GM23338 (cell line): Measurements from ENCODE around the gene EIF4EBP3. TPM values are rescaled to one million over a fixed set of nuclear protein-coding genes. Genes with fewer than 3 reads are reported as not detected.

Experiments used
- ATAC-seq: fragments of 200-7000 bp; cut with Tn5 transposase; 3 replicates; pipeline ENCODE4 v1.9.1; 2020
- DNase-seq: peaks from one replicate; pipeline ENCODE4 v3.0.0-alpha.2; 2015; ENCODE audit warnings: low spot score
- H2AFZ ChIP-seq: fragments of 200-600 bp; sonication (generic); 2 replicates; pipeline ENCODE4 v1.8.0; 2016; ENCODE audit warnings: antibody characterized with exemption, mild to moderate bottlenecking, moderate library complexity
- H3F3A ChIP-seq: fragments of 200-600 bp; sonication (generic); replicated peaks from 2 replicates; pipeline ENCODE4 v1.8.0; 2017; ENCODE audit warnings: antibody characterized with exemption, mixed run types, low read depth
- H3K27ac ChIP-seq: fragments of 200-600 bp; sonication (generic); 2 replicates; pipeline ENCODE4 v1.6.1; 2016; ENCODE audit warnings: low read depth
- H3K27me3 ChIP-seq: fragments of 200-600 bp; sonication (generic); 2 replicates; pipeline ENCODE4 v1.8.0; 2016; ENCODE audit warnings: mild to moderate bottlenecking, mixed run types, moderate library complexity; ENCODE audit not compliant: insufficient read depth
- H3K36me3 ChIP-seq: fragments of 200-600 bp; sonication (generic); 2 replicates; pipeline ENCODE4 v1.8.0; 2016; ENCODE audit warnings: mild to moderate bottlenecking; ENCODE audit not compliant: insufficient read depth
- H3K4me1 ChIP-seq: fragments of 200-600 bp; sonication (generic); 2 replicates; pipeline ENCODE4 v1.8.0; 2016; ENCODE audit warnings: mild to moderate bottlenecking, moderate library complexity; ENCODE audit not compliant: insufficient read depth
- H3K4me2 ChIP-seq: fragments of 200-600 bp; sonication (generic); 2 replicates; pipeline ENCODE4 v1.7.1; 2017; ENCODE audit warnings: mixed run types
- H3K4me3 ChIP-seq: fragments of 200-600 bp; sonication (generic); 2 replicates; pipeline ENCODE4 v1.6.1; 2016; ENCODE audit warnings: mixed run types
- H3K79me2 ChIP-seq: fragments of 200-600 bp; sonication (generic); replicated peaks from 2 replicates; pipeline ENCODE4 v1.8.0; 2017; ENCODE audit warnings: mild to moderate bottlenecking; ENCODE audit not compliant: insufficient read depth
- H3K9me2 ChIP-seq: fragments of 200-600 bp; sonication (generic); 2 replicates; pipeline ENCODE4 v1.8.0; 2017; ENCODE audit not compliant: insufficient read depth
- H4K20me1 ChIP-seq: fragments of 200-600 bp; sonication (generic); replicated peaks from 2 replicates; pipeline ENCODE4 v1.8.0; 2017; ENCODE audit warnings: mild to moderate bottlenecking; ENCODE audit not compliant: insufficient read depth
- H3K27ac Mint-ChIP-seq: 2 replicates; pipeline ENCODE4 v1.8.0; 2020; ENCODE audit warnings: inconsistent platforms, mild to moderate bottlenecking, moderate library complexity, mixed read lengths
- H3K27me3 Mint-ChIP-seq: 3 replicates; pipeline ENCODE4 v1.8.0; 2022; ENCODE audit warnings: low read depth, mild to moderate bottlenecking, moderate library complexity, mixed read lengths, inconsistent platforms; ENCODE audit not compliant: insufficient read depth, poor library complexity
- H3K36me3 Mint-ChIP-seq: 3 replicates; pipeline ENCODE4 v1.8.0; 2021; ENCODE audit warnings: low read depth, mild to moderate bottlenecking, inconsistent platforms, moderate library complexity, mixed read lengths
- H3K4me1 Mint-ChIP-seq: 3 replicates; pipeline ENCODE4 v1.8.0; 2020; ENCODE audit warnings: mild to moderate bottlenecking, inconsistent platforms, mixed read lengths
- H3K4me3 Mint-ChIP-seq: 3 replicates; pipeline ENCODE4 v1.8.0; 2021; ENCODE audit warnings: moderate library complexity, mild to moderate bottlenecking, inconsistent platforms, mixed read lengths
- H3K9me3 Mint-ChIP-seq: 3 replicates; pipeline ENCODE4 v1.8.0; 2020; ENCODE audit warnings: moderate library complexity, mild to moderate bottlenecking, inconsistent platforms, mixed read lengths
- CREB1 ChIP-seq: fragments of 250-450 bp; sonication (Bioruptor Pico); IDR thresholded peaks from 2 replicates; pipeline ENCODE4 v1.5.0; 2020; ENCODE audit warnings: low read depth, mild to moderate bottlenecking, moderate library complexity
- EZH2phosphoT487 ChIP-seq: fragments of 200-600 bp; sonication (generic); IDR thresholded peaks from one replicate; pipeline ENCODE4 v1.8.1; 2018; ENCODE audit warnings: antibody characterized with exemption; ENCODE audit not compliant: unreplicated experiment
- JUNB ChIP-seq: IDR thresholded peaks from one replicate; pipeline ENCODE4 v1.6.1; 2016; ENCODE audit warnings: antibody characterized with exemption; ENCODE audit not compliant: unreplicated experiment
- NANOG ChIP-seq: IDR thresholded peaks from 2 replicates; pipeline ENCODE4 v1.6.1; 2016; ENCODE audit warnings: antibody characterized with exemption, borderline replicate concordance
- STAT1 ChIP-seq: IDR thresholded peaks from one replicate; pipeline ENCODE4 v1.6.1; 2016; ENCODE audit warnings: antibody characterized with exemption; ENCODE audit not compliant: unreplicated experiment
- ZNF114 ChIP-seq: fragments of 250-450 bp; sonication (Bioruptor Pico); IDR thresholded peaks from 2 replicates; pipeline ENCODE4 v1.5.0; 2020; ENCODE audit warnings: mild to moderate bottlenecking, moderate library complexity
- polyA plus RNA-seq: library from polyadenylated mRNA; unstranded; fragments of >200 nt; fragmentation: Nextera tagmentation; extraction: Ambion mirVana; gene quantifications from 2 replicates; pipeline ENCODE4 v1.2.1, GENCODE V29; 2016
- total RNA-seq: library from RNA; depleted of rRNA; stranded (reverse); fragments of >200 nt; shearing (Covaris generic); gene quantifications from 2 replicates; pipeline ENCODE4 v1.2.3, GENCODE V29; 2014
- TF ChIP-seq, protein P1 (sequence below): IDR thresholded peaks from 2 replicates; pipeline ENCODE4 v1.6.1; 2016; ENCODE audit warnings: antibody characterized with exemption
- TF ChIP-seq, protein P2 (sequence below), 2 experiments: fragments of 200-600 bp in 1 of 2; sonication (generic) in 1 of 2; conservative IDR thresholded peaks; 2 replicates each; pipeline versions ENCODE4 v1.5.1 to v1.6.1; 2016 to 2017; ENCODE audit warnings: antibody characterized with exemption in 2 of 2, low read depth in 2 of 2, mild to moderate bottlenecking in 2 of 2, moderate library complexity in 1 of 2
- TF ChIP-seq, protein P3 (sequence below): IDR thresholded peaks from one replicate; pipeline ENCODE4 v1.6.1; 2018; ENCODE audit warnings: antibody characterized with exemption; ENCODE audit not compliant: unreplicated experiment
- TF ChIP-seq, protein P4 (sequence below): fragments of 250-450 bp; sonication (Bioruptor Pico); IDR thresholded peaks from 2 replicates; pipeline ENCODE4 v1.5.0; 2020; ENCODE audit warnings: mild to moderate bottlenecking, moderate library complexity

EIF4EBP3 gene
- total and polyA plus RNA-seq, 2 experiments from 2014 or later = 2.4 to 21.5 TPM

DNA sequence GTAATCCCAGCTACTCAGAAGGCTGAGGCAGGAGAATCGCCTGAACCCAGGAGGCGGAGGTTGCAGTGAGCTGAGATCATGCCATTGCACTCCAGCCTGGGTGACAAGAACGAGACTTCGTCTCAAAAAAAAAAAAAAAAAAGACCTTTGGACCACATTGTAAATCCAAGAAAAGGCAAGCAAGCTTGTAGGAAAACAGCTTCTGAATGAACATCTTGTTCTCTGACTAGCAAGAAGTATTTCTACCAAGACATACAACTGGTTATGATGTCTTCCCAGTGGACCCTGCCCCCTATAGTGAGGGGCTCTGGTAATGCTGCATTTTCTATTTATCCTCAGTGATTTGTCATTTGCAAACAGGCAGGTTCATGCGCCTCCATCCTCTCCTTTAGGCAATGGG lies 4.5 kb upstream of the EIF4EBP3 start (continued):
- TF ChIP-seq, protein P1, sequence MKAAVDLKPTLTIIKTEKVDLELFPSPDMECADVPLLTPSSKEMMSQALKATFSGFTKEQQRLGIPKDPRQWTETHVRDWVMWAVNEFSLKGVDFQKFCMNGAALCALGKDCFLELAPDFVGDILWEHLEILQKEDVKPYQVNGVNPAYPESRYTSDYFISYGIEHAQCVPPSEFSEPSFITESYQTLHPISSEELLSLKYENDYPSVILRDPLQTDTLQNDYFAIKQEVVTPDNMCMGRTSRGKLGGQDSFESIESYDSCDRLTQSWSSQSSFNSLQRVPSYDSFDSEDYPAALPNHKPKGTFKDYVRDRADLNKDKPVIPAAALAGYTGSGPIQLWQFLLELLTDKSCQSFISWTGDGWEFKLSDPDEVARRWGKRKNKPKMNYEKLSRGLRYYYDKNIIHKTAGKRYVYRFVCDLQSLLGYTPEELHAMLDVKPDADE = no peak
- no peak for TF ChIP-seq NANOG
- TF ChIP-seq CREB1 (CRISPR knock-in tag) = no peak
- TF ChIP-seq, protein P2, sequence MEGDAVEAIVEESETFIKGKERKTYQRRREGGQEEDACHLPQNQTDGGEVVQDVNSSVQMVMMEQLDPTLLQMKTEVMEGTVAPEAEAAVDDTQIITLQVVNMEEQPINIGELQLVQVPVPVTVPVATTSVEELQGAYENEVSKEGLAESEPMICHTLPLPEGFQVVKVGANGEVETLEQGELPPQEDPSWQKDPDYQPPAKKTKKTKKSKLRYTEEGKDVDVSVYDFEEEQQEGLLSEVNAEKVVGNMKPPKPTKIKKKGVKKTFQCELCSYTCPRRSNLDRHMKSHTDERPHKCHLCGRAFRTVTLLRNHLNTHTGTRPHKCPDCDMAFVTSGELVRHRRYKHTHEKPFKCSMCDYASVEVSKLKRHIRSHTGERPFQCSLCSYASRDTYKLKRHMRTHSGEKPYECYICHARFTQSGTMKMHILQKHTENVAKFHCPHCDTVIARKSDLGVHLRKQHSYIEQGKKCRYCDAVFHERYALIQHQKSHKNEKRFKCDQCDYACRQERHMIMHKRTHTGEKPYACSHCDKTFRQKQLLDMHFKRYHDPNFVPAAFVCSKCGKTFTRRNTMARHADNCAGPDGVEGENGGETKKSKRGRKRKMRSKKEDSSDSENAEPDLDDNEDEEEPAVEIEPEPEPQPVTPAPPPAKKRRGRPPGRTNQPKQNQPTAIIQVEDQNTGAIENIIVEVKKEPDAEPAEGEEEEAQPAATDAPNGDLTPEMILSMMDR (conservative IDR thresholded peaks at IDR 0.05; ENCODE audit: low read depth in 2 of 2) = no peak
- TF ChIP-seq JUNB = no peak

DNA sequence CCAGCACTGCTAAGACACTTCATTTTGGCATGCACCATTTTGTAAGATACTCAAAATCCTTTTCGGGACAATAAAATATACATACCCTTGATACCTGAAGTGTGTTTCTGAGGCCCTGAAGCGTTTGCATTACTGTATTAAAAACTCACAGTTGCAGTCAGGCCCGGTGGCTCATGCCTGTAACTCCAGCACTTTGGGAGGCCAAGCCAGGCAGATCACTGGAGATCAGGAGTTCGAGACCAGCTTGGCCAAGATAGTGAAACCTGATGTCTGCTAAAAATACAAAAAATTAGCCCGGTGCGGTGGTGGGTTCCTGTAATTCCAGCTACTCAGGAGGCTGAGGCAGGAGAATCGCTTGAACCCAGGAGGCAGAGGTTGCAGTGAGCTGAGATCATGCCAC lies 2.5 kb upstream of the EIF4EBP3 start:
- Histone ChIP-seq H2AFZ (no peak overlapping the region), H3K4me2 (no peak overlapping the region), H3K27me3 (no peaks in the 10 kb centered on the region), H3K27ac (no peak overlapping the region), H4K20me1 (peaks cover 2% of the 10 kb centered on the region), H3K79me2 (no peaks in the 10 kb centered on the region), H3K9me2 (no peaks in the 10 kb centered on the region), H3K4me3 (no peak overlapping the region), H3K36me3 (peaks cover 32% of the 10 kb centered on the region), H3K4me1 (peaks cover 26% of the 10 kb centered on the region), H3F3A (peaks cover 17% of the 10 kb centered on the region)
- peaks cover 17% of the 10 kb centered on the region for H3K27me3 Mint-ChIP-seq
- TF ChIP-seq, protein P3, sequence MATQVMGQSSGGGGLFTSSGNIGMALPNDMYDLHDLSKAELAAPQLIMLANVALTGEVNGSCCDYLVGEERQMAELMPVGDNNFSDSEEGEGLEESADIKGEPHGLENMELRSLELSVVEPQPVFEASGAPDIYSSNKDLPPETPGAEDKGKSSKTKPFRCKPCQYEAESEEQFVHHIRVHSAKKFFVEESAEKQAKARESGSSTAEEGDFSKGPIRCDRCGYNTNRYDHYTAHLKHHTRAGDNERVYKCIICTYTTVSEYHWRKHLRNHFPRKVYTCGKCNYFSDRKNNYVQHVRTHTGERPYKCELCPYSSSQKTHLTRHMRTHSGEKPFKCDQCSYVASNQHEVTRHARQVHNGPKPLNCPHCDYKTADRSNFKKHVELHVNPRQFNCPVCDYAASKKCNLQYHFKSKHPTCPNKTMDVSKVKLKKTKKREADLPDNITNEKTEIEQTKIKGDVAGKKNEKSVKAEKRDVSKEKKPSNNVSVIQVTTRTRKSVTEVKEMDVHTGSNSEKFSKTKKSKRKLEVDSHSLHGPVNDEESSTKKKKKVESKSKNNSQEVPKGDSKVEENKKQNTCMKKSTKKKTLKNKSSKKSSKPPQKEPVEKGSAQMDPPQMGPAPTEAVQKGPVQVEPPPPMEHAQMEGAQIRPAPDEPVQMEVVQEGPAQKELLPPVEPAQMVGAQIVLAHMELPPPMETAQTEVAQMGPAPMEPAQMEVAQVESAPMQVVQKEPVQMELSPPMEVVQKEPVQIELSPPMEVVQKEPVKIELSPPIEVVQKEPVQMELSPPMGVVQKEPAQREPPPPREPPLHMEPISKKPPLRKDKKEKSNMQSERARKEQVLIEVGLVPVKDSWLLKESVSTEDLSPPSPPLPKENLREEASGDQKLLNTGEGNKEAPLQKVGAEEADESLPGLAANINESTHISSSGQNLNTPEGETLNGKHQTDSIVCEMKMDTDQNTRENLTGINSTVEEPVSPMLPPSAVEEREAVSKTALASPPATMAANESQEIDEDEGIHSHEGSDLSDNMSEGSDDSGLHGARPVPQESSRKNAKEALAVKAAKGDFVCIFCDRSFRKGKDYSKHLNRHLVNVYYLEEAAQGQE = no peak
- TF ChIP-seq ZNF114 (CRISPR knock-in tag) (no peak), EZH2phosphoT487 (no peak), CREB1 (CRISPR knock-in tag) (no peak), STAT1 (no peak)
- TF ChIP-seq, protein P4, sequence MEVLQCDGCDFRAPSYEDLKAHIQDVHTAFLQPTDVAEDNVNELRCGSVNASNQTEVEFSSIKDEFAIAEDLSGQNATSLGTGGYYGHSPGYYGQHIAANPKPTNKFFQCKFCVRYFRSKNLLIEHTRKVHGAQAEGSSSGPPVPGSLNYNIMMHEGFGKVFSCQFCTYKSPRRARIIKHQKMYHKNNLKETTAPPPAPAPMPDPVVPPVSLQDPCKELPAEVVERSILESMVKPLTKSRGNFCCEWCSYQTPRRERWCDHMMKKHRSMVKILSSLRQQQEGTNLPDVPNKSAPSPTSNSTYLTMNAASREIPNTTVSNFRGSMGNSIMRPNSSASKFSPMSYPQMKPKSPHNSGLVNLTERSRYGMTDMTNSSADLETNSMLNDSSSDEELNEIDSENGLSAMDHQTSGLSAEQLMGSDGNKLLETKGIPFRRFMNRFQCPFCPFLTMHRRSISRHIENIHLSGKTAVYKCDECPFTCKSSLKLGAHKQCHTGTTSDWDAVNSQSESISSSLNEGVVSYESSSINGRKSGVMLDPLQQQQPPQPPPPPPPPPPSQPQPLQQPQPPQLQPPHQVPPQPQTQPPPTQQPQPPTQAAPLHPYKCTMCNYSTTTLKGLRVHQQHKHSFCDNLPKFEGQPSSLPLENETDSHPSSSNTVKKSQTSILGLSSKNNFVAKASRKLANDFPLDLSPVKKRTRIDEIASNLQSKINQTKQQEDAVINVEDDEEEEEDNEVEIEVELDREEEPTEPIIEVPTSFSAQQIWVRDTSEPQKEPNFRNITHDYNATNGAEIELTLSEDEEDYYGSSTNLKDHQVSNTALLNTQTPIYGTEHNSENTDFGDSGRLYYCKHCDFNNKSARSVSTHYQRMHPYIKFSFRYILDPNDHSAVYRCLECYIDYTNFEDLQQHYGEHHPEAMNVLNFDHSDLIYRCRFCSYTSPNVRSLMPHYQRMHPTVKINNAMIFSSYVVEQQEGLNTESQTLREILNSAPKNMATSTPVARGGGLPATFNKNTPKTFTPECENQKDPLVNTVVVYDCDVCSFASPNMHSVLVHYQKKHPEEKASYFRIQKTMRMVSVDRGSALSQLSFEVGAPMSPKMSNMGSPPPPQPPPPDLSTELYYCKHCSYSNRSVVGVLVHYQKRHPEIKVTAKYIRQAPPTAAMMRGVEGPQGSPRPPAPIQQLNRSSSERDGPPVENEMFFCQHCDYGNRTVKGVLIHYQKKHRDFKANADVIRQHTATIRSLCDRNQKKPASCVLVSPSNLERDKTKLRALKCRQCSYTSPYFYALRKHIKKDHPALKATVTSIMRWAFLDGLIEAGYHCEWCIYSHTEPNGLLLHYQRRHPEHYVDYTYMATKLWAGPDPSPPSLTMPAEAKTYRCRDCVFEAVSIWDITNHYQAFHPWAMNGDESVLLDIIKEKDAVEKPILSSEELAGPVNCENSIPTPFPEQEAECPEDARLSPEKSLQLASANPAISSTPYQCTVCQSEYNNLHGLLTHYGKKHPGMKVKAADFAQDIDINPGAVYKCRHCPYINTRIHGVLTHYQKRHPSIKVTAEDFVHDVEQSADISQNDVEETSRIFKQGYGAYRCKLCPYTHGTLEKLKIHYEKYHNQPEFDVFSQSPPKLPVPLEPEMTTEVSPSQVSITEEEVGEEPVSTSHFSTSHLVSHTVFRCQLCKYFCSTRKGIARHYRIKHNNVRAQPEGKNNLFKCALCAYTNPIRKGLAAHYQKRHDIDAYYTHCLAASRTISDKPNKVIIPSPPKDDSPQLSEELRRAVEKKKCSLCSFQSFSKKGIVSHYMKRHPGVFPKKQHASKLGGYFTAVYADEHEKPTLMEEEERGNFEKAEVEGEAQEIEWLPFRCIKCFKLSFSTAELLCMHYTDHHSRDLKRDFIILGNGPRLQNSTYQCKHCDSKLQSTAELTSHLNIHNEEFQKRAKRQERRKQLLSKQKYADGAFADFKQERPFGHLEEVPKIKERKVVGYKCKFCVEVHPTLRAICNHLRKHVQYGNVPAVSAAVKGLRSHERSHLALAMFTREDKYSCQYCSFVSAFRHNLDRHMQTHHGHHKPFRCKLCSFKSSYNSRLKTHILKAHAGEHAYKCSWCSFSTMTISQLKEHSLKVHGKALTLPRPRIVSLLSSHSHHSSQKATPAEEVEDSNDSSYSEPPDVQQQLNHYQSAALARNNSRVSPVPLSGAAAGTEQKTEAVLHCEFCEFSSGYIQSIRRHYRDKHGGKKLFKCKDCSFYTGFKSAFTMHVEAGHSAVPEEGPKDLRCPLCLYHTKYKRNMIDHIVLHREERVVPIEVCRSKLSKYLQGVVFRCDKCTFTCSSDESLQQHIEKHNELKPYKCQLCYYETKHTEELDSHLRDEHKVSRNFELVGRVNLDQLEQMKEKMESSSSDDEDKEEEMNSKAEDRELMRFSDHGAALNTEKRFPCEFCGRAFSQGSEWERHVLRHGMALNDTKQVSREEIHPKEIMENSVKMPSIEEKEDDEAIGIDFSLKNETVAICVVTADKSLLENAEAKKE (CRISPR knock-in tag) = no peak
- no peak for DNase-seq
- no peaks in the 10 kb centered on the region for H3K9me3 Mint-ChIP-seq
- peaks cover 55% of the 10 kb centered on the region for H3K36me3 Mint-ChIP-seq
- ATAC-seq = no peak
- peaks cover 24% of the 10 kb centered on the region for H3K4me1 Mint-ChIP-seq
- no peak overlapping the region for H3K4me3 Mint-ChIP-seq
- H3K27ac Mint-ChIP-seq = no peak overlapping the region
